ENCODE data around the gene MSH2.

GRCh38 chr2:47402555-47402804, 476 bp upstream of the MSH2 start:
- TF ChIP-seq CTCF (IDR thresholded peaks at IDR 0.05) (no peak), POLR2A (IDR thresholded peaks at IDR 0.05) (no peak)
